Panc1 (cell line): ENCODE results near the gene NARS2. TPM values are rescaled to one million over a fixed set of nuclear protein-coding genes. Genes with fewer than 3 reads are reported as not detected.

Source experiments
- ATAC-seq: fragments of 200-7000 bp; cut with Tn5 transposase; 2 replicates; pipeline ENCODE4 v1.9.1; 2020; ENCODE audit warnings: mild to moderate bottlenecking, moderate library complexity
- BruUV-seq: library from RNA; stranded (reverse); fragments of 400-500 nt; replicated peaks from 2 replicates; lab custom pipeline; 2021; lab: Mats Ljungman, UMichigan
- CTCF ChIA-PET: fragments of 300-600 bp; sonication (Branson Sonifier 250); formaldehyde crosslinking; loops from one replicate; lab custom pipeline; 2022; ENCODE audit warnings: antibody characterized with exemption; lab: Charles Lee
- POLR2A ChIA-PET: fragments of 300-600 bp; sonication (Branson Sonifier 250); formaldehyde crosslinking; loops from one replicate; lab custom pipeline; 2022; ENCODE audit warnings: antibody characterized with exemption; lab: Charles Lee
- DNase-seq: peaks from one replicate; pipeline ENCODE4 v3.0.0-alpha.2; 2010; ENCODE audit warnings: low read depth, low spot score
- H3K27ac ChIP-seq: 2 replicates; pipeline ENCODE4 v1.5.1; 2011; ENCODE audit warnings: mild to moderate bottlenecking, low read length, inconsistent platforms
- H3K27me3 ChIP-seq: fragments of 200-500 bp; sonication (Bioruptor generic); 2 replicates; pipeline ENCODE4 v1.6.0; 2014; ENCODE audit warnings: low read length, inconsistent platforms; ENCODE audit not compliant: control insufficient read depth, insufficient read depth
- H3K36me3 ChIP-seq: fragments of 200-500 bp; sonication (Bioruptor generic); 2 replicates; pipeline ENCODE4 v1.5.1; 2014; ENCODE audit warnings: inconsistent platforms, mild to moderate bottlenecking, low read length, moderate library complexity; ENCODE audit not compliant: control insufficient read depth, insufficient read depth
- H3K4me1 ChIP-seq: 2 replicates; pipeline ENCODE4 v1.5.1; 2011; ENCODE audit warnings: inconsistent platforms, mild to moderate bottlenecking, low read length, moderate library complexity; ENCODE audit not compliant: control insufficient read depth, insufficient read depth
- H3K4me3 ChIP-seq, 2 experiments: 2 replicates each; pipeline ENCODE4 v1.5.1; 2011 to 2012; ENCODE audit warnings: low read depth in 2 of 2, low read length in 2 of 2, mild to moderate bottlenecking in 2 of 2, inconsistent platforms in 1 of 2, moderate library complexity in 1 of 2
- H3K9me3 ChIP-seq: fragments of 200-500 bp; sonication (Bioruptor generic); 2 replicates; pipeline ENCODE4 v1.5.1; 2014; ENCODE audit warnings: low read depth, mild to moderate bottlenecking, inconsistent platforms, low read length, moderate library complexity; ENCODE audit not compliant: control insufficient read depth, insufficient read depth
- CTCF ChIP-seq: fragments of 450-650 bp; IDR thresholded peaks from 2 replicates; pipeline ENCODE4 v1.5.1; 2017; ENCODE audit warnings: mild to moderate bottlenecking
- POLR2AphosphoS5 ChIP-seq: IDR thresholded peaks from 2 replicates; pipeline ENCODE4 v1.6.1; 2012; ENCODE audit warnings: mild to moderate bottlenecking, low read depth, low read length, moderate library complexity
- REST ChIP-seq, 2 experiments: IDR thresholded peaks; 2 replicates each; pipeline ENCODE4 v1.6.1; 2011 to 2012; ENCODE audit warnings: low read depth in 2 of 2, control low read depth in 1 of 2, low read length in 1 of 2, mild to moderate bottlenecking in 1 of 2, moderate library complexity in 1 of 2; ENCODE audit not compliant: insufficient read depth in 1 of 2
- SIN3A ChIP-seq: IDR thresholded peaks from 2 replicates; pipeline ENCODE4 v1.6.1; 2012; ENCODE audit warnings: low read depth, mild to moderate bottlenecking, low read length, moderate library complexity, borderline replicate concordance; ENCODE audit not compliant: insufficient read depth
- TCF7L2 ChIP-seq: IDR thresholded peaks from 2 replicates; pipeline ENCODE4 v1.6.1; 2011; ENCODE audit warnings: mild to moderate bottlenecking, low read depth, low read length, inconsistent platforms
- in situ Hi-C: cut with HindIII; loops from 2 replicates; pipeline ENCODE4 v1.10.0; 2016; ENCODE audit warnings: low sequenced_read_pairs, low pct_unique_long_range_greater_than_20kb
- intact Hi-C: fragments of 100-400 bp; cut with micrococcal nuclease; formaldehyde crosslinking; loops from one replicate; pipeline ENCODE4 v1.10.0; 2022; ENCODE audit not compliant: unreplicated experiment
- total RNA-seq: library from RNA; stranded (reverse); gene quantifications from one replicate; pipeline ENCODE4 v1.2.1, GENCODE V29; 2021; ENCODE audit not compliant: unreplicated experiment

Gene NARS2
- total RNA-seq, 1 experiment from 2014 or later: 29.8 TPM

- no TSS peak for BruUV-seq
- Histone ChIP-seq H3K36me3 (no peaks in the 10 kb centered on the region), H3K27ac (no peak overlapping the region), H3K4me1 (no peaks in the 10 kb centered on the region), H3K4me3 (no peak overlapping the region), H3K9me3 (no peaks in the 10 kb centered on the region), H3K27me3 (no peaks in the 10 kb centered on the region)
- ATAC-seq (no peak), DNase-seq (no peak)
- intact Hi-C loops (no loop called here), in situ Hi-C loops (no loop called here)
- ChIA-PET CTCF (no interaction called here), POLR2A (no interaction called here)
- no peak for TF ChIP-seq REST (IDR thresholded peaks at IDR 0.05; ENCODE audit: insufficient read depth in 1 of 2, low read depth in 2 of 2, low read length in 1 of 2)
- TF ChIP-seq CTCF: 0 out of 2 replicates have a peak, but pooled peaks have one; percentile 7
- TF ChIP-seq TCF7L2: no peak
- TF ChIP-seq SIN3A: no peak
- no peak for TF ChIP-seq POLR2AphosphoS5
These were observed 177.3 kb downstream of the NARS2 start for GRCh38 chr11:78397398-78397797.

GRCh38 chr11:78395597-78395996 lies 179.1 kb downstream of the NARS2 start:
- Histone ChIP-seq H3K4me1 (no peaks in the 10 kb centered on the region), H3K27me3 (no peaks in the 10 kb centered on the region), H3K27ac (no peak overlapping the region), H3K9me3 (no peaks in the 10 kb centered on the region), H3K4me3 (no peak overlapping the region), H3K36me3 (no peaks in the 10 kb centered on the region)
- TF ChIP-seq TCF7L2 (no peak), CTCF (no peak), POLR2AphosphoS5 (no peak), REST (IDR thresholded peaks at IDR 0.05; ENCODE audit: insufficient read depth in 1 of 2, low read depth in 2 of 2, low read length in 1 of 2) (no peak), SIN3A (no peak)
- POLR2A ChIA-PET: no interaction called here
- in situ Hi-C loops: no loop called here
- ATAC-seq (no peak), DNase-seq (no peak)
- CTCF ChIA-PET: no interaction called here
- no TSS peak for BruUV-seq
- intact Hi-C loops: no loop called here
